Activated CD4-positive, CD25-positive, alpha-beta regulatory T cell treated with anti-CD3 and anti-CD28 coated beads, Interleukin-2, amount 50 U/mL, for 24 hours (primary cell): ENCODE results near the gene PROS1.
"Not testable (repeated sequence)": the region's sequence is repeated elsewhere in the genome, so short reads cannot be mapped to it uniquely, and the experiment has no call there.

Experiments
- ATAC-seq, 2 donors: fragments of 150-1000 bp; cut with Tn5 transposase; one replicate each; pipeline ENCODE4 v1.10.0; 2021; ENCODE audit warnings: mild to moderate bottlenecking in 1 of 2, moderate library complexity in 1 of 2

The PROS1 gene

DNA sequence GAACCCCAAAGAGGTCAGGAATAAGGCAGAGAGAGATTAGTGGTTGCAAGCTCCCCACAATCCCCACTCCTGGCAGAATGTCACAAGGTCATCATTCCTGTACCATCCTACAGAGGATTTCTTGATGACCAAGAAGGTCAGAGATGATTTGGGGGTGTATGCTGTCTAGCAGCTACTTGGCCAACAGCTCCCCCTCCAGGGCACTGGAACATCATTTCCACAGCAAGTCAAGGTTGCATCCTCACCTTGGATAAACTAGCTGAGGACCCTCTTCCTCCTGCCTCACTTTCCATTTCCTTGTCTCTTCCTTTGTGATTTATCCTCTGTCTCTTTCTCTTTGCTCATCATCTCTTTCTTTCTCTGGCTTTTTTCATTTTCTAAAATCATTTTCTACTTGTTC lies 106.3 kb downstream of the PROS1 start:
- no peak for ATAC-seq

DNA sequence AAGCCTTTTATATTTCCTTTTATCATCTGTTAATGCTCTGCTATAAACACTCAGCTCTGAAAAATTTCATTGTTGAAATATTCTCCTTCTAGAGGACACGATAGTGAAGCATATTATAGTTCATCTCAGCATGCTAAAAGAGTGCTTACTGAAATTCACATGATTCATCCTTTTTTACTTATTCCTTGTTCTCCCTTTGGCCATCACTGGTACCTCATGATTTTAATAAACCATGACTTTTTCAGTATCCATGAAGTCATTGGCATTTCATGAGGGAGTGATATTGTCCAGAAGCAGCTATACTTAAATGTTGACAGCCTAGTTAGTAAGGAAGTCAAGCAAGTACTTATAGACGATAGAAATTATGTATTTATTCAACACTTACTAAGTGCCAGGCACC lies 112.7 kb downstream of the PROS1 start:
- ATAC-seq, result no peak

DNA sequence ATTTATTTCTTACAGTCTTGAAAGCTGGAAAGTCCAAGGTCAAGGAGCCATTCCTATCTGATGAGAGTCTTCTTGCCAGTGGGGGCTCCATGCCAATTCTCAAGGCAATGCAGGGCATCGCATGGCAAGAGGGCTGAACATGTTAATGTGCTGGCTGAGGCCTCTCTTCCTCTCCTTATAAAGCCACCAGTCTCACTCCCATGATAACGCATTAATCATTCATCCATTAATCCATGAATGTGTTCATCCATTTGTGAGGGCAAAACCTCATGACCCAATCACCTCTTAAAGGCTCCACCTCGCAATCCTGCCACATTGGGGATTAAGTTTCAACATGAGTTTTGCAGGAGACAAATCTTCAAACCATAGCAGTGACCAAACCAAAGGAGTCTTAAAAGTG lies 118.3 kb downstream of the PROS1 start:
- no peak for ATAC-seq

DNA sequence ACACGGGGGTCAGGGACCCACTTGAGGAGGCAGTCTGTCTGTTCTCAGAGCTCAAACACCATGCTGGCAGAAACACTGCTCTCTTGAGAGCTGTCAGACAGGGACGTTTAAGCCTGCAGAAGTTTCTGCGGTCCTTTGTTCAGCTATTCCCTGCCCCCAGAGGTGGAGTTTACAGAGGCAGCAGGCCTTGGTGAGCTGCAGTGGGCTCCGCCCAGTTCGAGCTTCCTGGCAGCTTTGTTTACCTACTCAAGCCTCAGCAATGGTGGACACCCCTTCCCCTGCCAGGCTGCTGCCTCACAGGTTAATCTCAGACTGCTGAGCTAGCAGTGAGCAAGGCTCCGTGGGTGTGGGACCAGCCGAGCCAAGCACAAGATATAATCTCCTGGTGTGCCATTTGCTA lies 121.5 kb downstream of the PROS1 start:
- ATAC-seq, result not testable (repeated sequence)

GRCh38 chr3:93843981-93844380 lies 129.7 kb downstream of the PROS1 start:
- no peak for ATAC-seq

DNA sequence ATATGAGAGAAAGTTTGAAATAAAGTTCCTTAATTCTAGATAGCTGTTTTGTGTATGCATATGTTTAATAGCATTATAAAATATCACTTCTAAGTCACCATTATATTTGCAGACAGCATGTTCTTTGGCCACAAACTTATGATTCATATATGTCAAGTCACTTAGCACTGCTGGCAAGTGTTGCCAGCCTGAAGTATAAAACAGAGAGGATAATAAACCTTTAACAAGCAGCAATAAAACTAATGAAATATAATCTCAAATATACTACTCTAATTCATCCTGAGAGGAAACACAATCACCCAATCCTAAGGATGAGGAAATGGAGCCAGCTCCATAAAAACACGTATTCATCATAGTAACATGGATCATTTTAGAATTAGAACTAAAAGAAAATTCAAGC lies 134.5 kb downstream of the PROS1 start:
- not testable (repeated sequence) for ATAC-seq
